Breast epithelium (tissue), 3 donors: ENCODE results near the gene GRIN2C.

Experiments
- POLR2A ChIP-seq: fragments of 450-650 bp; IDR thresholded peaks from one replicate; pipeline ENCODE4 v1.6.1; 2016; ENCODE audit warnings: antibody characterized with exemption, mild to moderate bottlenecking, moderate library complexity
- TF ChIP-seq, protein P1 (sequence below), 3 donors: fragments of 450-650 bp; IDR thresholded peaks; one replicate each; pipeline ENCODE4 v1.5.1; 2016 to 2017; ENCODE audit warnings: antibody characterized with exemption in 3 of 3, mild to moderate bottlenecking in 3 of 3, moderate library complexity in 3 of 3

DNA sequence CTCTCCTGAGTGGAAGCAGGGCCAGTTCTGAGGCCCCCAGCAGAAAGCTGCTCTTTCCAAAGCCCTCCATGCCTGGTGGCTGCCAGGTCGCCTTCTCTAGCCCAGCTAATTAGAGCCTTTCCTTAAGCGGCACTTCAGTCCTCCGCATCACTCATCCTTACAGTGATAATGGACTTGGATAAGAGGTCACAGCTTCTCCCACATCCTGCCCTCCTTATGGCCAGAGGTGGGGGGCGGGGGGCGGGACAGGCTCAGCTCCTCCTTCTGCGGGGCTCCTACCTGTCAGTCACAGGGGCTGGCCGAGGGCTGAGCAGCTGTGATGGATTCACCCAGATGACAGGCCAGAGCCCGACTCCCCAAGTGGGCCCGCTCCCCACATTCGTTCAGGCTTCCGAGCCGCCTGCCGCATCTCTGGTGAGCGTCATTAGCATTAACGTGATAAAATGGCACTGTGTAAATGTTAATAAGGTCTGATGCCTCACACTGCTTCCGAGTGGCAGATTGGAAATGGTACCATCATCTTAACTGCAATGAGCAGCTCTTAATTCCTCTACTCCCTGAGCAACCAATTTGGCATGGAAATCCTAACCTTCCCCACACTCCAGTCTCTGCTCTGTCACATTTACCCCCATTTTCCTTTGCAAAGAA lies 41.3 kb downstream of the GRIN2C start:
- no peak for TF ChIP-seq POLR2A
- TF ChIP-seq, protein P1, sequence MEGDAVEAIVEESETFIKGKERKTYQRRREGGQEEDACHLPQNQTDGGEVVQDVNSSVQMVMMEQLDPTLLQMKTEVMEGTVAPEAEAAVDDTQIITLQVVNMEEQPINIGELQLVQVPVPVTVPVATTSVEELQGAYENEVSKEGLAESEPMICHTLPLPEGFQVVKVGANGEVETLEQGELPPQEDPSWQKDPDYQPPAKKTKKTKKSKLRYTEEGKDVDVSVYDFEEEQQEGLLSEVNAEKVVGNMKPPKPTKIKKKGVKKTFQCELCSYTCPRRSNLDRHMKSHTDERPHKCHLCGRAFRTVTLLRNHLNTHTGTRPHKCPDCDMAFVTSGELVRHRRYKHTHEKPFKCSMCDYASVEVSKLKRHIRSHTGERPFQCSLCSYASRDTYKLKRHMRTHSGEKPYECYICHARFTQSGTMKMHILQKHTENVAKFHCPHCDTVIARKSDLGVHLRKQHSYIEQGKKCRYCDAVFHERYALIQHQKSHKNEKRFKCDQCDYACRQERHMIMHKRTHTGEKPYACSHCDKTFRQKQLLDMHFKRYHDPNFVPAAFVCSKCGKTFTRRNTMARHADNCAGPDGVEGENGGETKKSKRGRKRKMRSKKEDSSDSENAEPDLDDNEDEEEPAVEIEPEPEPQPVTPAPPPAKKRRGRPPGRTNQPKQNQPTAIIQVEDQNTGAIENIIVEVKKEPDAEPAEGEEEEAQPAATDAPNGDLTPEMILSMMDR (IDR thresholded peaks at IDR 0.05) = no peak
